Colon (tissue), 2 donors: Measurements from ENCODE around the gene NIN.

Experiments used
- FAIRE-seq: peaks from 2 replicates; lab custom pipeline; 2012; peaks lifted over from hg19 to GRCh38; lab: Jason Lieb, UNC
- donor health status: control.
- donor health status: control.

The NIN gene, protein sequence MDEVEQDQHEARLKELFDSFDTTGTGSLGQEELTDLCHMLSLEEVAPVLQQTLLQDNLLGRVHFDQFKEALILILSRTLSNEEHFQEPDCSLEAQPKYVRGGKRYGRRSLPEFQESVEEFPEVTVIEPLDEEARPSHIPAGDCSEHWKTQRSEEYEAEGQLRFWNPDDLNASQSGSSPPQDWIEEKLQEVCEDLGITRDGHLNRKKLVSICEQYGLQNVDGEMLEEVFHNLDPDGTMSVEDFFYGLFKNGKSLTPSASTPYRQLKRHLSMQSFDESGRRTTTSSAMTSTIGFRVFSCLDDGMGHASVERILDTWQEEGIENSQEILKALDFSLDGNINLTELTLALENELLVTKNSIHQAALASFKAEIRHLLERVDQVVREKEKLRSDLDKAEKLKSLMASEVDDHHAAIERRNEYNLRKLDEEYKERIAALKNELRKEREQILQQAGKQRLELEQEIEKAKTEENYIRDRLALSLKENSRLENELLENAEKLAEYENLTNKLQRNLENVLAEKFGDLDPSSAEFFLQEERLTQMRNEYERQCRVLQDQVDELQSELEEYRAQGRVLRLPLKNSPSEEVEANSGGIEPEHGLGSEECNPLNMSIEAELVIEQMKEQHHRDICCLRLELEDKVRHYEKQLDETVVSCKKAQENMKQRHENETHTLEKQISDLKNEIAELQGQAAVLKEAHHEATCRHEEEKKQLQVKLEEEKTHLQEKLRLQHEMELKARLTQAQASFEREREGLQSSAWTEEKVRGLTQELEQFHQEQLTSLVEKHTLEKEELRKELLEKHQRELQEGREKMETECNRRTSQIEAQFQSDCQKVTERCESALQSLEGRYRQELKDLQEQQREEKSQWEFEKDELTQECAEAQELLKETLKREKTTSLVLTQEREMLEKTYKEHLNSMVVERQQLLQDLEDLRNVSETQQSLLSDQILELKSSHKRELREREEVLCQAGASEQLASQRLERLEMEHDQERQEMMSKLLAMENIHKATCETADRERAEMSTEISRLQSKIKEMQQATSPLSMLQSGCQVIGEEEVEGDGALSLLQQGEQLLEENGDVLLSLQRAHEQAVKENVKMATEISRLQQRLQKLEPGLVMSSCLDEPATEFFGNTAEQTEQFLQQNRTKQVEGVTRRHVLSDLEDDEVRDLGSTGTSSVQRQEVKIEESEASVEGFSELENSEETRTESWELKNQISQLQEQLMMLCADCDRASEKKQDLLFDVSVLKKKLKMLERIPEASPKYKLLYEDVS (N-terminal part only)

DNA sequence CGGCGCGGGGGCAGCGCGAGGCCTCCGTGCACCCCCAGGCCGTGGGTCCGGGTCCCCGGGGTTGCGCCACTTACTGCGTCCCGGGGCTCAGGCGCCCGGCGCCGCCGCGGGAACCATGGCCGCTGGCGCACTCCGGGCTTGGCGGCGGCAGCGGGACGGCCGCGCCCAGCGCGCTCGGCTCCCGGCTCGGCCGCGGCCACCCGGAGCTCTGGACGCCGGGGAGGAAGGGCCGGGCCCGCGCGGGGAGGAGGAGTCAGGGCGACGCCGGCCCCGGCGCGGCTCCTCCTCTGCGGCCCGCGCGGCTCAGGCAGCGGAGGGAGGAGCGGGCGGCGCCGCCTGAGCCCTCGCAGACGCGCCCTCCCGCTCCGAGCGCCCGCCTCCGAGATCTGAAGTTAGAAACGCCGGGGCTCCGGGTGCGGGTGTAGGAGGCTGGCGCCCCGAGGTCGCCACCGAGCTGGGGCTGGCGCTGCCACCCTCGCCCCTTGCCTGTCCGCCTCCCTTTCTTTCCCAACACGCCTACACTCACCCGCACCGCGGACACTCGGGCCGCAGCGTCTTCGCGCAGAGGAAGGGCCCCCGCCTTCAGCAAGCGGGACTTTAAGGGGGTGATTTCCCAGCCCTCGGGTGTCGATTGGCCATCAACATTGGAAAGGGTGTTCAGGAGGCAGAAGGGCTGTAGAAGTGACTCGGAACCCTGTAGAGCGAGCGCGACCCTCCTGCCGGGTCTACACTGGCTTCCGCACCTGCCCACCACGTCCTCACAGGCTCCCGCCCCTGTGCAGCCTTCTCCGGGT is at the start of gene NIN:
NIN (minus strand) TSS at position 231 of the 794 bp plus-strand sequence. CDS start 9,106 bp downstream, outside the sequence.
- FAIRE-seq = no peak

DNA sequence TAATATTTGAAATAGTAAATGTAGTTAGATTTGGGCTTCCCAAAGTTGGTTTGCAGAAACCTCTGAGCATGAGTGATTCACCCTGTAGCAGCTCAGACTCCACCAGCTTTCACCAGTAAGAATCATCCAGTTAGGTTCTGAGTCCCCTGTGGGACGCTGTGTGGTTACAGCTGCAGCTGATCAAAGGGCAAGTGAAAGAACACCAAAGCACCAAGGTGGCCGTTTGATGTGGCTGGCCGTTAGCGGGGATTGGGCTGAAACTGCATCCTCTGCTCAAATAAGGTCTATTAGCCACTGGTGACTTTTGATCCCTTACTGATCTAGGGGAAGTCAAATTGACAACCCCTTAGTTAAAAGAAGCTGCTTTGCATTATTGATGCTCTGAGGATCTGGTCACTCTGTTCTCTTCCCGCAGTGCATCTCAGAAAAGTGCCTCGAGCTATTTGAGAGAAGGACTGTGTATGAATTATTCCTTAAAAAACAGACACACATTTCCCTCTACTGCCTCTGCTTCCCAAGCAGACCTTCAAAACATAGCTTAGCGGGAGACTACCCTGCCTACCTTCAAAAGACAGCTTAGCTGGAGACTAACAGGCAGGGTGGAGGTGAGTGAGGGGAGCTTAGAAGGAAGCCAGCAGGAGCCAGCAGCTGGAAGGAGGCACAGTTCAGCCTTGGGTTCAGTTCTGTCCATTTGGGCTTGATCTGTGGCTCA is 44.6 kb upstream of the NIN start:
- no peak for FAIRE-seq

DNA sequence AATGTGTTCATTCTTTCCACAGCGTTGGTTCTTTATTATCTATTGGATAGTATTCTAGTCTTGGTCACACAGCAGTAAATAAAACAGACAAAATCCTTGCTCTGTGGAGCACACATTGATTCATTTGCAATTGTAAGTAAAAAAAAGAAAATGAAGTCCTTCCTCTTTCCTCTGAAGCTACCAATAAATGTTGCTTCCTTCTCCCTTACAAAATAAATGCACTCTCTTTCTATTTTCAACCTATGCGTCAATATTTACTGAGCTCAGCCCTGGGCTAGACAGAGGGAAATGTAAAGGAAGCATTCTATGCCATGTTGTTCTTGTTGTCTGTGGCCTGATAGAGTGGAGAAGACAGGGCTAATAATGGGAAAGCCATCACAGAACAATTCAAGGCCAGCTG is 43.8 kb upstream of the NIN start:
- FAIRE-seq = no peak

DNA sequence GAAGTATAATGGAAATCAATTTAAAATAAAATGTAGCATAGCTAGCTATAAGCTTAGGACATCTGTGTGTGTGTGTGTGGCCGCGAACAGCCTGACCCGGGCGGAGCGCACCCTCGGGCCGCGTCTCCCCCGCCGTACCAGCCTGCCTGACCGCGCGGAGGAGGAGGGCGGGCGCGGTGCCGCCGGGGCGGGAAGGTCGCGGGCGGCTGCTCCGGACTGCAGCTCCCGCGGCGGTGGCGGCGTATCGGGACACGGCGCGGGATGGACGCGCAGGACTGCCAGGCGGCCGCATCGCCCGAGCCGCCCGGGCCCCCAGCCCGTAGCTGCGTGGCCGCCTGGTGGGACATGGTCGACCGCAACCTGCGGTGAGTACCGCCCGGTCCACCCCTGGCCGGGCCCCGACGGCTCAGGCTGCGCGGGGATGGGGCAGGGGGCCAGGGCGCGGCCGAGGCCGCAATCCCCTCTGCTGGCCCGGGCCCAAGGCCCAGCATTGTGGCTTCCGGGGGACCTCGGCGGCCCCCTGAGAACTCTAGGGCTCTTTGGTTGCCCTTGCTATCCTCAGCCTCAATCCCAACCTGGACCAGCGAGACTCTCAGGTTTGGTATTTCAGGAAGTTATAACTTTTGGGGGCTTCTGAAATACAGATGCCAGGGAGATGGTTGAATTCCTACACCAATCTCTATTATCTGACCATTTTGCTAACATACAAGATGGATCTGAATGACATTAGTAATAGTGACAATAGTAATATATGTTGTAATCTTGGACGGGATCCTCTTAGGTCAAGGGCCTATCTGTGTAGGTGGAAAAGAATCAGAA is 41.2 kb upstream of the NIN start, which contains the start of gene ABHD12B:
ABHD12B (plus strand) TSS at position 140 of the 819 bp plus-strand sequence; CDS start at position 262, 122 bp downstream.
- no peak for FAIRE-seq

DNA sequence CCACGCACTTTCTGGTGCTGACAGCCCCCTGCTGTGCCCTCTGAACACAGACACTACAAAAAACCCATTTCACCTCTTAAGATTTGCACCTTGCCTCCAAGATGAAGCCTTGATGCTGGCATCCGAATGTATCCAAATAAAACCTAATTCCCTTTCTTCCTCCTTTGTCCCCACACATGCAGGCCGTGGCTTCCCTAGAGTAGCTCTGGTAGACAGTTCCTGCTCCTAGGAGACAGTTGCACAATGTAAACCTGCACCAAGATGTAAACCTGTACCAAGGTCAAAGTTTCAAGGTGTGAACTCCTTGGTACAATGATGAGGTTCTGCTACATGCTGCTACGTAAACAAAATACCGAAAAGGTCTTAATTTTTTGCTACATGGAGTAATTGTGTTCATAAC is 40.3 kb upstream of the NIN start:
- FAIRE-seq = no peak

DNA sequence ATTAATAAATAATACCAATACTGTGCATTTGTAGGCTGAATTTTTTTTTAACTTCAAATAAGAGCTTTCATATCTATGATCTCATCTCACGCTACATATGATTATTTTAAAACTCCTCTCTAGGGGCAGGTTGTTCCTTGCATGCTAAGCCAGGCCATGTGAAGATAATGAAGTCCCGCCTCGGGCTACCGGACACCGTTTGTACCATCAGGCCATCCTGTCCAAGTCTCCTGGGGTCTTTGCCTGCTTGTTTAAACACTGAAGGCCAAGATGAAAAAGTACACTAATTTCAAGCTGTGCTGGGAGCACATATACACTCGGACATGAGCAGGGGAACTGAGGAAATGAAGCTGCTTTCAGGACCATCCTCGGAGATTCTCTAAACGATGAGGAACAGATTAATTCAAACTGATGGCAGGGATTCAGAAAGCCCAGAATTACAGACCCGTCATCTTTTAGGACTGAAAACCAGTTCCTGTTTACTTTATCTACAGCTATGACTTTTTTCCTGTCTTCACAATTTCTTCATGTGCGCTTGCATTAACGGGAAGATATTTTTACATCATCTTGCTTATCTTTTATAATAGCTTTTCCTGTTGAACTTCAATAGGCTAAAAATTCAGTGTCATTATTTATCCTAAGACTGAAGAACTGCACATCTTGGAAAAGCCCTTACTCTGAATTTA is 34.6 kb upstream of the NIN start:
- no peak for FAIRE-seq

DNA sequence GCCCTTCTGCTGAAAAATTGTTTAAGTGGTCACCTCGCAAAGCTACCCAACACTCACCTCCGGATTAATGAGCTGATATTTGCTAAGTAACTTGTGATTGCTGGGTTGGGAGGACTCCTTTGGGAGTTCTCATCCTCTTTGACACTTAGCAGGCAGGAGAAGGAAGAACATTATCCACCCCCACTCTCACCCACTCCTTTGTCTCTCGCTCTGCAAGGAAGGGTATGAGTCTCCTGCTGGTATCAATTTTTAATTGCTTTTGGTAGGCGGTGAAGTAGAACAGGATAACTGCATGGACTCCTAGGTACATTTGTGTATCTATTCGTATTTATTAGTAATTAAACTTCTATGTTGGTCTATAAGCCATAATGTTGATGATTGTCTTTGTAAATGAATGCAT is 34.0 kb upstream of the NIN start:
- FAIRE-seq = no peak

DNA sequence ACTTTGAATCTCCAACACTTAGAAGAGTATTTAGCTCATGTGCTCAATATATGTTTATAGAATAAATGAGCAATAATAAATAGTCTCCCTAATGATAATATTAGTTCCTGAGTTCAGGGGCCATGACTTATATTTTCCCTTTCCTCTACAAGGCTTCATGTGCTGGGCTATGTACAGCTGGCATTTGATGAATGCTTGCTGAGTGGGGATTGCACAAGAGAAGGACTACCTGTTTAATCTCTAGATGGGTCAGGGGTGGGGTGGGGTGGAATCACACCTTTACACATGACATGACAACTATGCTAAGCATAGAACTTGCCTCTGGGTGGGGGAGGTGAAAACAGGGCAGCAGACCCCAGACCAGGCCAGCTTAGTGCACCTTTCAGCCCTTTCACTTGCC is 33.3 kb upstream of the NIN start:
- no peak for FAIRE-seq

DNA sequence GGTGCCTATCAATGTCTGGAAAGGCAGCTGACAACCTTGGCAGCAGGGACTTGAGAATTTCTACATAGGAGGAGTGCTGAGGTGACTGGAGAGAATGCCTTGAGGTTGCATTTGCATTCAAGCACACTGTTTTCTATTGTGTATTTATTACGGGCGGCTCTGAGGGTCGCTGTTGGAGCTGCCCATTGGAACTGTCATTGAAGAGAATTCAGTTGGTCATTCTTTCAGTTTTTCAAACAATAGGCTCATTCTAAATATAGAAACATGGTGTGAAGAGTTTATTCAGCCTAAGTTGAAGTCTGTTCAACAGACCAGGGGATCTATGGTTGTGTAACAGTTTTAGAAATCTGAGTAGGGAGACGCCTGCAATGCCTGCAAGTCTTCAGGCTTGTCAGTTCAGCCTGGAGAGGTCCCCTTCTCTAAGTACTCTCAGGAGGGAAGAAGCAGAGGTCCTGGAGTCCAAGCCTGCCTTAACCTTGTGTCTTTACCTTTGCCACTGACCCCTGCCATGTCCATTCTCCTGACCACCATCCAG is 31.1 kb upstream of the NIN start:
- no peak for FAIRE-seq

DNA sequence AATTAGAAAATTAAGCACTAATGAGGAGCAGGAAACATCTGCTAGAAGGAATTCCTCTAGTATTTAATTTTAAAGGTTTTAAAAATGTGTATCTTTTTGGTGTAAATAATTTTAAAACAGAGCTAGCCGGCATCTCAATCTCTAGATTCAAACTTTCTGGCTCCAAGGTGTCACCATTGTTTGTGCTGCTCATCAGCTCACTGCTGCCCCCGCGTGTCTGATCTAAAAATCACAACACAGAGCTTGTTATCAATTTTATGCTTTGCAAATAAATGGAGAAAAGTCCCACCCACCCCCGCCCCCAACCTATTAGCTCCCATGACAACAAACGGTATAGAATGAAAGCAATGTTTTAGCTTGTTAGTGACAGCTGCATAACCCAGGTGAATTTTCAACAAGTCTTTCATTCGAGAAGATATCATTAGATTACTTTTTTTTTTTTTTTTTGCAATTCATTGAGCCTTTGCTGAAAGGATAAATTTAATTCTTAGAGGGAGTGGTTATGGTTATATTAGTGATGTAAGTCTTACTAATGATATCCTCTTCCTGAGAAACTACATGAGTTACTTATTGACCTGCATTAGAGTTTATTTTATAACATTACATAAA is 29.6 kb upstream of the NIN start:
- FAIRE-seq = no peak

DNA sequence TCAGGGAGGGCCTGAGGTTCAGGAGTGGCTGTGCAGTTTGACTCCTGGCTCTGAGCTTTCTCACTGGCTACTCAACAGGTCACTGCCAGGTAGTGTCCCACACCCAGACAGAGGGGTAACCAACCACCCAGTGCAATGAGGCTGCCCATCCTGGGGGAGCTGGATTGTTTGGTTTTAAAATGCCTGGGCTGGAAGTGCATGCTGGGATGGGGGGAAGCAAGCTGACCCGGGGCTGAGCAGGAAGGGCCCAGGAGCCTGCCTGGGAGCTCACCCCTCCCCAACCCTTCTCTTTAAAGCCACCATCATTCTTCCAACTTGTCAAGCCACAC is 28.3 kb upstream of the NIN start:
- FAIRE-seq = no peak

DNA sequence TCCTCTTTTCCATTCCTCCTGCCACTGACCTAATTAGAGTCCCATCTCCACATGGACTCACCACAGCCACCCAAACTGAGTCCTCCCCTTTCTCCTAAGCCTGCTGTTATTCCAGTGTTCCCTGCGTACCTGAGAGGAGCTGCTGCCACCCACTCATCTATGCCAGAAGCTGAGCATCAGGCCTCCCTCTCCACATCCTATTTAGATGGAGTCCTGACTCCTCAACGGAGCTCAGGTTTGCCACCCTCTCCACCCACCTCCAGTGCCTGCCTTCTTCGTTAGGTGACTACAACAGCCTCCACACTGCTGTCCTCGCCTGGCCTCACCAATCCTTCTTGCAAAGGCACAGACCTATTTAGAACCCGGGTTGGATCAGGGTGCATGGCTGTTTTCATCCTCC is 25.7 kb upstream of the NIN start:
- no peak for FAIRE-seq

DNA sequence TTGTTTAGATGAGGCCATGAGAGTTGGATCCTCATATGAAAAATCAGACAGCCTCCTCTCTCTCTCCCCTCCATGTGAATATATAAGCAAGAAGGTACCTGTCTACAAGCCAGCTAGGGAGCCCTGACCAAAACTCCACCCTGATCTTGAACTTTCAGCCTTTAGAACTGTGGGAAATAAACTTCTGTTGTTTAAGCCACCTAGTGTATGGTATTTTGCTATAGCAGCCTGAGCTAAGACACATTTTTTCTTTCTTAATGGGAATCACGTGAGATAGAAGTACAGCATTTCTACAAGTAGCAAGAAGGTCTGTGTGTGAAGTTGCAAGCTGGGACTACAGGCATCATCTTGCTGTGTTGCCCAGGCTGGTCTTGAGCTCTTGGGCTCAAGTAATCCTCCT is 24.6 kb upstream of the NIN start:
- no peak for FAIRE-seq

DNA sequence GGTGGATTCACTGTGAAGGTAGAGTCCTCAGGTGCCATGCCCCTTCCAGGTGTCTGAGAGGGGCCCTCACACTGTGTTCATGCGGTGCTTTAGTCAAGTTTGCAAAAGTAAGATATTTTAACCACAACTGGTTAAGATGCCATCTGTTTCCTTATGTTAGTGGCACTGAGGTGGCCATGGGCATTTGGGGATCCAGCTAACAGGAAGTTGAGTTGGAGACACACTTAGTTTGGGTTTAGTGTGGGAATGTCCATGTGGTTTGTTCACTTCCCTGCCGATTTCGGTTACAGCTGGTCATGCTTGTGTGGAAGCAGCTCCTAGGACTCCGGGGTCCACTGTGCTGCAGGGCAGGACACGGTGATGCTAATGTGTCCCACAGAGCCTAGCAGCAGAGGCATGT is 23.6 kb upstream of the NIN start:
- FAIRE-seq = no peak

DNA sequence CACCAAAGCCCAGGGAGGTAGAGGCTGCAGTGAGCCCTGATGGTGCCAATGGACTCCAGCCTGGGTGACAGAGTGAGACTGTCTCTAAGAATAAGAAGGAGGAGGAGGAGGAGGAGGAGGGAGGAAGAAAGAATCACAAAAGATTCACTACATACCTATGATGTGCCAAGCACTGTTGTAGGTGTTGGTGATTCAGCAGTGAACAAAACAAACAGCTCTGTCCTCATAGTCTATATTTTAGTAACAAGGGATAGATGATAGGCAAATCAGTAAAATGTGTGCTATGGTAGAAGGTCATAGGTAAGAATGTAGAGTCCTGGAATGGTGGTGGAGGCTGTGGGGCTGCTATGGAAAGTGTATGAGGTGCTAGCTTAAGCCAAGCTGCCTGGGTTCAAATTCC is 22.9 kb upstream of the NIN start:
- no peak for FAIRE-seq

DNA sequence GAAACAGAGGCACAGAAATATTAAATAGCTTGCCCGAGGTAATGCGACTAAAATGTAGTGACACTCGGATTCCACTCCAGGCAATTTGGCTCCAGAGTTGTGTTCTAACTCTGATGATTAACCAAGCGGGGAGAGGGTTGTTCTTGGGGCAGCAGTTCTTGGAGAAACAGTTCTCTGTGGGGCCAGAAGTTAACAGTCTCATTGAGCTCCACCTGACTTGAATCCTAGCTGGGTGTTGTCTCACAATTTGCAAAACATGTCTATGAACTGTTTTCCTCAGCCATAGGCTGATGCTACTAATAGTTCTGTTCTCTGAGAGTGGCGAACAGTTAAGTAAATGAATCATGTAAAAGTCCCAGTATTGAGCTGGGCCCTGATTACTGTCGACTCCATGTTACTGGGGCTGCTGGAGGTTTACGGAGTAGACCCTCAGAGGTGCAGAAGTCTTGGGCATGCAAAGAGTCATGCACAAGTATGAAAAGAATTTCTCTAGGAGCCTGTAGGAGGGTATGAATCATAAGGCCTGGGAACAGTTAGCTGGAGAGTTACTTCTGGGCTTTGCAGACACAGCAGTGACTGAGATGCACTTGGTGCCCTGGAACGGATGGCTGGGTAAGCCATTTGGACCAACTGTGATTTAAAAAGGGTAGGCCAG is 15.4 kb upstream of the NIN start:
- FAIRE-seq = no peak

DNA sequence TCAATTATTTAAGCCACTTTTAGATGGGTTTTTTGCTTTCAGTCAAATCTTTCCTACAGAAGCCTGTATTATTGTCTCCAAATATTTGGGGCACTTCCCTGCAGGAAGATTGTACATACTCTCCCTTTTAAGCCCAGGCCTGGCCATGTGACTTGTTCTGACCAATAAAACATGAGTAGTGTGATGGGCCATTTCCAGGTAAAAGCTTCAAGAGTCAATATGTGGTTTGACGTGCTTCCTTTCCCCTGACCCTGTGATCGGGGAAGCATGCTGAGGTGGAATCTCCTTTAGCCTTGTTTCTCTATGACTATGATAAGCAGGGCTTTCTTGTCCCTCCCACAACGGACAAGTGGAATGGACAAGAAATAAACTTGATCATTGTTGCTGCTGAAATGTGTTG is 14.2 kb upstream of the NIN start:
- FAIRE-seq = no peak

DNA sequence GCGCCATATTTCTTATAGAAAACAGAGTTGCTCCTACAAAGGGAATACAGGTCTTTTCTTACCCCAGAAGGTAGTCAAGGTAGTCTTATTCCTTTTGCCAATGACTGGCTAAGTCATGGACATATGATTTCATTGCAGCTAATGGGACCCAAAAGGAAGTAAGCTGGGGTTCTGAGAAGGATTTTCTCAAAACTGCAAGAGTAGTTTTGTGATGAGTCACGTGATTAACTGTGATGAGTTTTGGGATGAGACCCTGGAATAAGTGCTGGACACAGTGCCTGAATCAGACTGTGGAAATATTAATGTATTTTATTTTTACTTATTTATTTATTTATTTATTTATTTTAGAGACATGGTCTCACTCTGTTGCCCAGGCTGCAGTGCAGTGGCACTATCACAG is 13.4 kb upstream of the NIN start:
- no peak for FAIRE-seq
